ENCODE measurements around the gene EXD3. TPM values are rescaled to one million over a fixed set of nuclear protein-coding genes. Genes with fewer than 3 reads are reported as not detected.
A peak's percentile ranks its signal among the peaks of the same experiment; 100 is the strongest.

Gene EXD3
- total RNA-seq, 2 experiments from 2014 or later, result 8.1 to 9.0 TPM

- POLR2A ChIA-PET, result interaction anchor here (1.2 kb wide), 1 partner anchor 31 kb away, joined by 6 read pairs; the partner anchor contains the start of genes EXD3 and NOXA1
- Mint-ChIP-seq H3K27ac (no peak overlapping the region), H3K36me3 (ENCODE audit: low read depth) (peaks cover 48% of the 10 kb centered on the region), H3K27me3 (no peaks in the 10 kb centered on the region), H3K4me3 (no peak overlapping the region), H3K4me1 (ENCODE audit: low read depth) (peaks cover 43% of the 10 kb centered on the region), H3K9me3 (no peaks in the 10 kb centered on the region)
- DNase-seq, result no peak
- CTCF ChIA-PET, result interaction anchor here (2.8 kb wide), 1 partner anchor 10 kb away, joined by 8 read pairs; no protein-coding TSS in a partner anchor
- no peak for TF ChIP-seq CTCF (IDR thresholded peaks at IDR 0.05)
- no peak for ATAC-seq
- intact Hi-C loops (cut with micrococcal nuclease), result no loop called here
These were observed 31.8 kb upstream of the EXD3 start for GRCh38 chr9:137454597-137455358.

- no peak for TF ChIP-seq CTCF (IDR thresholded peaks at IDR 0.05)
- no peaks in the 10 kb centered on the region for H3K9me3 Mint-ChIP-seq
- H3K27me3 Mint-ChIP-seq, result no peaks in the 10 kb centered on the region
- intact Hi-C loops (cut with micrococcal nuclease), result no loop called here
- POLR2A ChIA-PET, result interaction anchor here (1.4 kb wide), 2 partner anchors 7 to 32 kb away, joined by 3 to 7 read pairs; partner anchors contain the start of genes EXD3 and NOXA1
- ATAC-seq, result peak; percentile 17
- CTCF ChIA-PET, result no interaction called here
- H3K27ac Mint-ChIP-seq, result no peak overlapping the region
- H3K36me3 Mint-ChIP-seq (ENCODE audit: low read depth), result peaks cover 52% of the 10 kb centered on the region
- peaks cover 39% of the 10 kb centered on the region for H3K4me1 Mint-ChIP-seq (ENCODE audit: low read depth)
- peak; percentile 49 for DNase-seq
- H3K4me3 Mint-ChIP-seq, result no peak overlapping the region
These were observed 31.2 kb upstream of the EXD3 start for GRCh38 chr9:137454145-137454596.

GRCh38 chr9:137453643-137454081 is 30.7 kb upstream of the EXD3 start:
- DNase-seq (peak; percentile 69), ATAC-seq (peak; percentile 76)
- intact Hi-C loops (cut with micrococcal nuclease), result no loop called here
- no peaks in the 10 kb centered on the region for H3K9me3 Mint-ChIP-seq
- no peak for TF ChIP-seq CTCF (IDR thresholded peaks at IDR 0.05)
- H3K36me3 Mint-ChIP-seq (ENCODE audit: low read depth), result peaks cover 56% of the 10 kb centered on the region
- peaks cover 39% of the 10 kb centered on the region for H3K4me1 Mint-ChIP-seq (ENCODE audit: low read depth)
- no peaks in the 10 kb centered on the region for H3K27me3 Mint-ChIP-seq
- CTCF ChIA-PET, result no interaction called here
- POLR2A ChIA-PET, result interaction anchor here (1.4 kb wide), 2 partner anchors 8 to 31 kb away, joined by 3 to 7 read pairs; partner anchors contain the start of genes EXD3 and NOXA1
- no peak overlapping the region for H3K27ac Mint-ChIP-seq
- no peak overlapping the region for H3K4me3 Mint-ChIP-seq

GRCh38 chr9:137452761-137453642 is 30.0 kb upstream of the EXD3 start:
- ChIA-PET POLR2A (interaction anchor here (1.4 kb wide), 2 partner anchors 9 to 30 kb away, joined by 3 to 7 read pairs; partner anchors contain the start of genes EXD3 and NOXA1), CTCF (no interaction called here)
- TF ChIP-seq CTCF (IDR thresholded peaks at IDR 0.05), result no peak
- Mint-ChIP-seq H3K27me3 (no peaks in the 10 kb centered on the region), H3K9me3 (no peaks in the 10 kb centered on the region), H3K27ac (no peak overlapping the region), H3K36me3 (ENCODE audit: low read depth) (peaks cover 57% of the 10 kb centered on the region), H3K4me1 (ENCODE audit: low read depth) (peaks cover 39% of the 10 kb centered on the region), H3K4me3 (no peak overlapping the region)
- intact Hi-C loops (cut with micrococcal nuclease), result no loop called here
- DNase-seq, result no peak
- no peak for ATAC-seq
